ENCODE data around the gene KIF5A. TPM values are rescaled to one million over a fixed set of nuclear protein-coding genes. Genes with fewer than 3 reads are reported as not detected.

The KIF5A gene
- total and polyA plus RNA-seq, 2 of the 4 experiments (the other 2 are of a cell fraction), result 0.15 to 0.18 TPM

GRCh38 chr12:57530396-57531142 lies 19.3 kb upstream of the KIF5A start:
- H3K9me1 ChIP-seq (ENCODE audit: insufficient read depth, low read length), result peaks cover 1% of the 10 kb centered on the region; the same call in 1 of the 2 replicates
- CTCF ChIA-PET, result no interaction called here
- H3K9me3 ChIP-seq (ENCODE audit: control insufficient read depth, insufficient read depth, low read length), result no peaks in the 10 kb centered on the region
- in situ Hi-C loops (cut with MboI; ENCODE audit: low sequenced_read_pairs), result no loop called here
- no peaks in the 10 kb centered on the region for H3K4me1 ChIP-seq (ENCODE audit: control insufficient read depth, insufficient read depth, low read length)
- H3K4ac ChIP-seq (ENCODE audit: low read depth, low read length), result no peak overlapping the region
- no peaks in the 10 kb centered on the region for H3K27me3 ChIP-seq (ENCODE audit: control insufficient read depth, insufficient read depth, low read length)
- H3K56ac ChIP-seq (ENCODE audit: extremely low read depth, insufficient read depth, low read length), result no peak overlapping the region; the same call in 1 of the 2 replicates
- no peak overlapping the region for H3K23ac ChIP-seq (ENCODE audit: low read depth, low read length)
- POLR2A ChIA-PET (ENCODE audit: unreplicated experiment), result no interaction called here
- H4K91ac ChIP-seq (ENCODE audit: insufficient read depth, low read depth, low read length), result no peak overlapping the region
- H2AFZ ChIP-seq (replicated peaks; ENCODE audit: low read length, poor library complexity), result no peak overlapping the region
- H3K36me3 ChIP-seq (ENCODE audit: control insufficient read depth, insufficient read depth, low read length), result peaks cover 86% of the 10 kb centered on the region
- H4K8ac ChIP-seq (ENCODE audit: low read depth in 2 of 2, low read length in 2 of 2), result no peak overlapping the region
- dilution Hi-C loops (cut with HindIII; ENCODE audit: low sequenced_read_pairs, unreplicated experiment), result no loop called here
- H3K4me3 ChIP-seq (ENCODE audit: insufficient read depth, low read depth, low read length), result no peak overlapping the region
- no peak overlapping the region for H4K5ac ChIP-seq (ENCODE audit: low read depth, low read length)
- H2BK15ac ChIP-seq (ENCODE audit: low read depth, low read length), result no peak overlapping the region
- H2AK5ac ChIP-seq (ENCODE audit: low read depth, low read length), result no peak overlapping the region
- H2AK9ac ChIP-seq (replicated peaks; ENCODE audit: low read depth, low read length, poor library complexity), result no peak overlapping the region
- H3K4me2 ChIP-seq (ENCODE audit: low read depth, low read length), result no peak overlapping the region
- BruUV-seq (replicated peaks), result TSS peak; percentile 86
- ATAC-seq (ENCODE audit: low read depth) (no peak), DNase-seq (no peak)
- H3K27ac ChIP-seq (ENCODE audit: insufficient read depth, low read length), result no peak overlapping the region
- no peak overlapping the region for H3K9ac ChIP-seq (ENCODE audit: low read depth, low read length)
- no peak overlapping the region for H3K18ac ChIP-seq (ENCODE audit: low read depth, low read length)
- no peak overlapping the region for H2BK5ac ChIP-seq (ENCODE audit: low read depth, low read length, poor library complexity, severe bottlenecking)
- TF ChIP-seq MAFK (IDR thresholded peaks at IDR 0.05; ENCODE audit: low read depth, low read length), result no peak
- TF ChIP-seq POLR2A (IDR thresholded peaks at IDR 0.05; ENCODE audit: low read depth, low read length), result no peak
- TF ChIP-seq RCOR1 (IDR thresholded peaks at IDR 0.05; ENCODE audit: insufficient replicate concordance, low read length), result no peak
- no peak for TF ChIP-seq CTCF (conservative IDR thresholded peaks at IDR 0.05; ENCODE audit: low read depth, low read length)
- TF ChIP-seq MAZ (IDR thresholded peaks at IDR 0.05; ENCODE audit: borderline replicate concordance, low read depth, low read length), result no peak
- TF ChIP-seq NFE2L2 (IDR thresholded peaks at IDR 0.05; ENCODE audit: low read depth, low read length), result no peak
- TF ChIP-seq FOS (IDR thresholded peaks at IDR 0.05; ENCODE audit: low read depth, low read length), result no peak
- TF ChIP-seq SMC3 (IDR thresholded peaks at IDR 0.05; ENCODE audit: low read depth, low read length), result no peak
- no peak for TF ChIP-seq CHD1 (IDR thresholded peaks at IDR 0.05; ENCODE audit: low read depth, low read length)
- TF ChIP-seq USF2 (IDR thresholded peaks at IDR 0.05; ENCODE audit: low read depth, low read length), result no peak
- no peak for TF ChIP-seq ELK1 (IDR thresholded peaks at IDR 0.05; ENCODE audit: borderline replicate concordance, low read depth, low read length)
- no peak for TF ChIP-seq BHLHE40 (IDR thresholded peaks at IDR 0.05; ENCODE audit: low read depth, low read length)
- no peak for TF ChIP-seq CEBPB (IDR thresholded peaks at IDR 0.05; ENCODE audit: low read depth, low read length)
- no peak for TF ChIP-seq RAD21 (IDR thresholded peaks at IDR 0.05; ENCODE audit: low read length)
- no CpG with 5 or more reads among the region's 5 CpGs for WGBS, 2 experiments (ENCODE audit: extremely low coverage in 2 of 2, insufficient read length in 1 of 2)
- H3K79me1 ChIP-seq (ENCODE audit: low read depth in 1 of 2, low read length in 2 of 2), result peaks cover 9 to 42% of the 10 kb centered on the region in 2 experiments
- intact Hi-C loops (cut with micrococcal nuclease), result no loop called here
- no peak overlapping the region for H3K14ac ChIP-seq (replicated peaks; ENCODE audit: low read depth, low read length)
- no peak overlapping the region for H2BK20ac ChIP-seq (ENCODE audit: low read depth, low read length)
- H2BK120ac ChIP-seq (ENCODE audit: low read depth, low read length), result no peak overlapping the region
- peaks cover 4% of the 10 kb centered on the region for H4K20me1 ChIP-seq (ENCODE audit: insufficient read depth, low read length)
